ENCODE results near the gene SGK1. TPM values are rescaled to one million over a fixed set of nuclear protein-coding genes. Genes with fewer than 3 reads are reported as not detected.

The SGK1 gene
- total RNA-seq, 4 donors from 2014 or later = 15.1 to 38.2 (median 25.5) TPM

DNA sequence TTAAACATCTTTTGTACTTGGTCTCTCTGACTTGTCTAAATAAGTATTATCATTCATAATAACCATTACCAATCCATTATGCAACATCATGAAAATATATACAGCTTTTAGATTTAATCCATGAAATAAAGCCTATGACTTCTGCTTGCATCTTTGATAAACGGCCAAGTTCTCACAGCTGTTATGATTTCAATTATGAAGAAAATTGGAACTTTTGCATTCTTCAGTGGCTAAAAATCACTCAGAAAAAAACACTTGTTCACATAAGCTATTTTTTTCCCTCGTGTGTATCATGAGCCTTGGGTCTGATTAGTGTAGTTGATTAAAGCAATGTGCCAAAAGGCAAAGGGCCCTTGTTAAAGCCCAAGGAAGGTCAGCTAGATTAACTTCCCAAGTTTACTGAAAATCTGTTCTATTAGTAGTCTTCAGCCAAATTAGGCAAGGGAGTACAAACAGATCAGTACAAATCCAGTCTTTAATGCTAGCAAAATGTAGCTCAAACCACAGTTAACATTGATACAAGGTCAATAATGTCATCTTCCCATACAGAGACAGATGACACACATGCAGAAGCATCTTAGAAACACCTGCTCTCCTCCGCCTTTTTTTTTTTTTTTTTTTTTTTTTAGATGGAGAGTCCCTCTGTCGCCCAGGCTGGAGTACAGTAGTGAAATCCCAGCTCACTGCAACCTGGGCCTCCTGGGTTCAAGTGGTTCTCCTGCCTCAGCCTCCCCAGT, 69.9 kb downstream of the SGK1 start:
- H3K4me3 ChIP-seq = no peak overlapping the region
- peaks cover 0 to 4% (median 0%) of the 10 kb centered on the region in 3 donors for H3K4me1 ChIP-seq
- ATAC-seq = no peak
- H3K9me3 ChIP-seq = no peaks in the 10 kb centered on the region
- TF ChIP-seq POLR2AphosphoS5 (IDR thresholded peaks at IDR 0.05) (no peak), EP300 (IDR thresholded peaks at IDR 0.05) (no peak), POLR2A (IDR thresholded peaks at IDR 0.05) (no peak)
- TF ChIP-seq, protein P1, sequence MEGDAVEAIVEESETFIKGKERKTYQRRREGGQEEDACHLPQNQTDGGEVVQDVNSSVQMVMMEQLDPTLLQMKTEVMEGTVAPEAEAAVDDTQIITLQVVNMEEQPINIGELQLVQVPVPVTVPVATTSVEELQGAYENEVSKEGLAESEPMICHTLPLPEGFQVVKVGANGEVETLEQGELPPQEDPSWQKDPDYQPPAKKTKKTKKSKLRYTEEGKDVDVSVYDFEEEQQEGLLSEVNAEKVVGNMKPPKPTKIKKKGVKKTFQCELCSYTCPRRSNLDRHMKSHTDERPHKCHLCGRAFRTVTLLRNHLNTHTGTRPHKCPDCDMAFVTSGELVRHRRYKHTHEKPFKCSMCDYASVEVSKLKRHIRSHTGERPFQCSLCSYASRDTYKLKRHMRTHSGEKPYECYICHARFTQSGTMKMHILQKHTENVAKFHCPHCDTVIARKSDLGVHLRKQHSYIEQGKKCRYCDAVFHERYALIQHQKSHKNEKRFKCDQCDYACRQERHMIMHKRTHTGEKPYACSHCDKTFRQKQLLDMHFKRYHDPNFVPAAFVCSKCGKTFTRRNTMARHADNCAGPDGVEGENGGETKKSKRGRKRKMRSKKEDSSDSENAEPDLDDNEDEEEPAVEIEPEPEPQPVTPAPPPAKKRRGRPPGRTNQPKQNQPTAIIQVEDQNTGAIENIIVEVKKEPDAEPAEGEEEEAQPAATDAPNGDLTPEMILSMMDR (IDR thresholded peaks at IDR 0.05) = no peak
- H3K36me3 ChIP-seq = no peaks in the 10 kb centered on the region
- no peaks in the 10 kb centered on the region for H3K27me3 ChIP-seq
- no peak overlapping the region for H3K27ac ChIP-seq
- WGBS, 2 donors (ENCODE audit: low coverage in 1 of 2) = 60 to 81% methylated on average over 3 to 4 of the region's 4 CpGs

DNA sequence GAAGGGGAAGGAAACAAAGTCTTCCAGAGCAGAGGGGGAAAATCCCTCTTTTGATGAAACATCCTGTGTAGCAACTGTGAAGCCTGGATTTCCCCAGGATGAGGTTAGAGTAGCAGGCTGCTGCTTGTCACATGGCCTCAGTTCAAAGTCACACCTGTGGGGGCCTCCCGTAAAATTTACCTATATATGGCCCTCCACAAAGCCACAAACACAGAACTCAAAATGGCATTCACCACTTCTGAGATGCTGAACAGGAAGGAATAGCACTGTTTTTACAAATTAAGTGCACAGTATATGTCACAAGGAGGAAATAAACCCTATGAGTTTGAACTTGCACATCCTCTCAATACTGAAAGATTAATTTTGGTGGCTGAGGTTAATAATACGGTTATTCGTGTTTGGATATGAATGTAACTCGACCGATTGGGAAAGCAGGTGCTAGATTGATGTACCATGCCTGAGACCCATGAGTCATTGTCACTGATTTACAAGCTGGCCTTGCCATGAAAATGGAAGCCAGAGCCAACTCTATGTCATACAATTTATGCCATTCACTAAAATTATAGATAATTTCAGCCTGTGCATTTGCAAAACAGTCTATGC, 70.6 kb downstream of the SGK1 start:
- ATAC-seq = no peak
- Histone ChIP-seq H3K9me3 (no peaks in the 10 kb centered on the region), H3K27me3 (no peaks in the 10 kb centered on the region), H3K4me3 (no peak overlapping the region), H3K4me1 (peaks cover 0 to 4% (median 0%) of the 10 kb centered on the region in 3 donors), H3K36me3 (no peaks in the 10 kb centered on the region), H3K27ac (no peak overlapping the region)
- 79 to 80% methylated on average over 4 to 5 of the region's 5 CpGs for WGBS, 2 donors (ENCODE audit: low coverage in 1 of 2)
- no peak for TF ChIP-seq POLR2A (IDR thresholded peaks at IDR 0.05)
- no peak for TF ChIP-seq POLR2AphosphoS5 (IDR thresholded peaks at IDR 0.05)
- TF ChIP-seq EP300 (IDR thresholded peaks at IDR 0.05) = no peak

DNA sequence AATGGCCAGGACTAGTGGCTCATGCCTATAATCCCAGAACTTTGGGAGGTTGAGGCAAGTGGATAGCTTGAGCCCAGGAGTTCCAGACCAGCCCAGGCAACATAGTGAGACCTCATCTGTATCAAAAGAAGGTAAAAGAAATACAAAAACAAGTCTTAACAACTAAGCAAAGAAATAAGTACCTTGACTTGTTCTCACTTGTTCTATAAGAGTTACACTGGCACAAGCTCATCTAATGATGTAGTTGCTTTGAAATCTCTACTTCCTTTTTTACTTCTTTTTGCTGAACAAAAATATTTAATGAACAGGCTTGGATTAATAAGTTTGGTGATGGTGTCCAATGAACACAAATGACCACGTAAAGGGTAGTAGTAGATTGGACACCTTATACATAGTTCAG, 72.2 kb downstream of the SGK1 start:
- no peaks in the 10 kb centered on the region for H3K27me3 ChIP-seq
- TF ChIP-seq POLR2AphosphoS5 (IDR thresholded peaks at IDR 0.05) (no peak), EP300 (IDR thresholded peaks at IDR 0.05) (no peak), POLR2A (IDR thresholded peaks at IDR 0.05) (no peak)
- TF ChIP-seq, protein P1 (IDR thresholded peaks at IDR 0.05) = no peak
- no peaks in the 10 kb centered on the region for H3K36me3 ChIP-seq
- peaks cover 0 to 4% (median 0%) of the 10 kb centered on the region in 3 donors for H3K4me1 ChIP-seq
- no peak for ATAC-seq
- H3K9me3 ChIP-seq = no peaks in the 10 kb centered on the region
- 92 to 95% methylated on average over 1 of the region's 1 CpG for WGBS, 2 donors (ENCODE audit: low coverage in 1 of 2)
- H3K4me3 ChIP-seq = no peak overlapping the region
- no peak overlapping the region for H3K27ac ChIP-seq

DNA sequence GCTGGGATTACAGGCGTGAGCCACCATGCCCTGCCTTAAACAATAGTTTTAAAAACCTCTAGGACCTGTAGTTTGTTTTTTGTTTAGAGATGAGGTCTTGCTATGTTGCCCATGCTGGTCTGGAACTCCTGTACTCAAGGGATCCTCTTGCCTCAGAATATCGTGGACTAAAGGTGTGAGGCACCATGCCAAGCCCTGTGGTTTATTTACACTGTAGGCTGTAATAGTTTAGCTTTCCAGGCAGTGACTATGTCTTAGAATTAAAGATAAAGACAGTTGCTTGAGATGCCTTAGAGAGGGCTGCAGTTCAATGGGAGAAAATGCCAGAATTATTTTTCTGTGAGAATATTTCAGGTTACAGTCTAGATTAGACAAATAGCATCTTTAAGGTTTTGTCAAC, 72.9 kb downstream of the SGK1 start:
- Histone ChIP-seq H3K36me3 (no peaks in the 10 kb centered on the region), H3K27me3 (no peaks in the 10 kb centered on the region), H3K9me3 (no peaks in the 10 kb centered on the region), H3K4me3 (no peak overlapping the region), H3K4me1 (peaks cover 0 to 4% (median 0%) of the 10 kb centered on the region in 3 donors), H3K27ac (no peak overlapping the region)
- WGBS, 2 donors (ENCODE audit: low coverage in 1 of 2) = 36% methylated on average over 2 of the region's 2 CpGs; no CpG with 5 or more reads in 1 of the 2 donors
- no peak for TF ChIP-seq EP300 (IDR thresholded peaks at IDR 0.05)
- TF ChIP-seq, protein P1 (IDR thresholded peaks at IDR 0.05) = no peak
- no peak for TF ChIP-seq POLR2AphosphoS5 (IDR thresholded peaks at IDR 0.05)
- ATAC-seq = no peak

DNA sequence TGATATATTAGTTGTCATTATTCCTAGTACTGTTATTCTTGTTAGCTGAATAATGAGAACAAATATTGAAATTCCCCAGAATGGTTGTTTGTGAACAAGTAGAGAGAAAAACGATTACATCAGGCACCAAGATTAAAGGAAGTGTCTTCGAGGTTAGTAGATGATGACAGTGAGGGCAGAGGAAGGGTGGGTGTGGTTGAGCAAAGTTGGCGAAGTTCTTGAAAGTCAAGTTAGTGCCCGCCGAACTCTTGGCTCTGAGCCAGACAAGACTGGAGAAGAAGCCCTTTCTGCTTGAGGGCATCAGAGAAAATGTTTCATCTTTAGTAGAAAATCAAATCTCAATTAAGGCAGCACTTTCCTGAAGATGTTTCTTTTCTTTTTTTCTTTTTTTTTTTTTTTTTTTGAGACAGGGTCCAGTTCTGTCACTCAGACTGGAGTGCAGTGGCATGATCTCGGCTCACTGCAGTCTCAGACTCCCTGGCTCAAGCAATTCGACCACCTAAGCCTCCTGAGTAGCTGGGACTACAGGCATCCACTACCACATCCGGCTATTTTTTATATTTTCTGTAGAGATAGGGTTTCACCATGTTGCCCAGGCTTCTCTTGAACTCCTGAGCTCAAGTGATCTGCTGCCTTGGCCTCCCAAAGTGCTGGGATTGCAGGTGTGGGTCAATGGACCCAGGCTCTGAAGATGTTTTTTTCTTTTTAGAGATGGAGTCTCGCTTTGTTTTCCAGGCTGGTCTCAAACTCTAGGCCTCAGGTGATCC, 77.1 kb downstream of the SGK1 start:
- H3K27me3 ChIP-seq = no peaks in the 10 kb centered on the region
- TF ChIP-seq, protein P1 (IDR thresholded peaks at IDR 0.05) = no peak
- no peak for TF ChIP-seq EP300 (IDR thresholded peaks at IDR 0.05)
- TF ChIP-seq POLR2A (IDR thresholded peaks at IDR 0.05) = no peak
- no peak for TF ChIP-seq POLR2AphosphoS5 (IDR thresholded peaks at IDR 0.05)
- no peak overlapping the region for H3K27ac ChIP-seq
- no peaks in the 10 kb centered on the region for H3K9me3 ChIP-seq
- WGBS, 2 donors (ENCODE audit: low coverage in 1 of 2) = 64 to 80% methylated on average over 5 to 9 of the region's 9 CpGs
- H3K36me3 ChIP-seq = no peaks in the 10 kb centered on the region
- ATAC-seq = no peak
- no peak overlapping the region for H3K4me3 ChIP-seq
- H3K4me1 ChIP-seq = no peaks in the 10 kb centered on the region
